Liver (tissue), 9 donors: ENCODE measurements around the gene ATP10B. TPM values are rescaled to one million over a fixed set of nuclear protein-coding genes. Genes with fewer than 3 reads are reported as not detected.

ENCODE experiments used
- DNase-seq: peaks from one replicate; pipeline ENCODE4 v3.0.0-alpha.2; 2017; ENCODE audit warnings: low spot score
- H3K27ac ChIP-seq, 2 donors: one replicate each; pipeline ENCODE4 v1.7.0; 2013; ENCODE audit warnings: inconsistent platforms in 2 of 2, low read length in 2 of 2, control low read depth in 1 of 2, low read depth in 1 of 2, mild to moderate bottlenecking in 1 of 2
- H3K27me3 ChIP-seq, 4 donors: one replicate each; pipeline versions ENCODE4 v1.6.1 to v1.7.0; 2013; ENCODE audit warnings: low read length in 3 of 4, inconsistent platforms in 1 of 4, mild to moderate bottlenecking in 1 of 4, moderate library complexity in 1 of 4; ENCODE audit not compliant: control insufficient read depth in 4 of 4, insufficient read depth in 4 of 4
- H3K36me3 ChIP-seq, 4 donors: one replicate each; pipeline versions ENCODE4 v1.6.1 to v1.7.0; 2013; ENCODE audit warnings: low read length in 3 of 4, mild to moderate bottlenecking in 3 of 4, low read depth in 1 of 4, moderate library complexity in 1 of 4; ENCODE audit not compliant: control insufficient read depth in 4 of 4, insufficient read depth in 3 of 4
- H3K4me1 ChIP-seq, 4 donors: one replicate each; pipeline versions ENCODE4 v1.6.1 to v1.7.0; 2013; ENCODE audit warnings: low read length in 3 of 4, mild to moderate bottlenecking in 3 of 4, moderate library complexity in 1 of 4; ENCODE audit not compliant: control insufficient read depth in 4 of 4, insufficient read depth in 4 of 4
- H3K4me3 ChIP-seq, 3 donors: one replicate each; pipeline versions ENCODE4 v1.6.1 to v1.7.0; 2013; ENCODE audit warnings: low read length in 3 of 3, control low read depth in 1 of 3, low read depth in 1 of 3, mild to moderate bottlenecking in 1 of 3
- H3K9ac ChIP-seq, 2 donors: one replicate each; pipeline ENCODE4 v1.7.0; 2013; ENCODE audit warnings: low read length in 2 of 2, mild to moderate bottlenecking in 2 of 2, moderate library complexity in 2 of 2, control low read depth in 1 of 2, low read depth in 1 of 2
- H3K9me3 ChIP-seq, 4 donors: one replicate each; pipeline versions ENCODE4 v1.6.1 to v1.7.0; 2013; ENCODE audit warnings: low read length in 3 of 4; ENCODE audit not compliant: control insufficient read depth in 4 of 4
- EGR1 ChIP-seq, 2 donors: IDR thresholded peaks; 2 replicates each; pipeline ENCODE4 v1.6.1; 2016 to 2018; ENCODE audit warnings: antibody characterized with exemption in 2 of 2, low read depth in 2 of 2
- FOXA1 ChIP-seq: IDR thresholded peaks from 2 replicates; pipeline ENCODE4 v1.6.1; 2016; ENCODE audit warnings: antibody characterized with exemption
- FOXA2 ChIP-seq: IDR thresholded peaks from 2 replicates; pipeline ENCODE4 v1.6.1; 2016; ENCODE audit warnings: antibody characterized with exemption
- GABPA ChIP-seq, 2 donors: IDR thresholded peaks in 1 of 2; conservative IDR thresholded peaks in 1 of 2; 2 replicates each; pipeline ENCODE4 v1.6.1; 2016; ENCODE audit warnings: antibody characterized with exemption in 2 of 2, mild to moderate bottlenecking in 1 of 2, moderate library complexity in 1 of 2
- HNF4A ChIP-seq, 2 donors: conservative IDR thresholded peaks; 2 replicates each; pipeline ENCODE4 v1.6.1; 2016; ENCODE audit warnings: antibody characterized with exemption in 2 of 2, mild to moderate bottlenecking in 2 of 2
- HNF4G ChIP-seq: IDR thresholded peaks from 2 replicates; pipeline ENCODE4 v1.6.1; 2016; ENCODE audit warnings: antibody characterized with exemption
- JUND ChIP-seq, 2 donors: IDR thresholded peaks; 2 replicates each; pipeline ENCODE4 v1.6.1; 2016; ENCODE audit warnings: antibody characterized with exemption in 2 of 2
- NR2F2 ChIP-seq: IDR thresholded peaks from 2 replicates; pipeline ENCODE4 v1.6.1; 2016; ENCODE audit warnings: antibody characterized with exemption
- RAD21 ChIP-seq, 2 donors: IDR thresholded peaks; 2 replicates each; pipeline ENCODE4 v1.6.1; 2016; ENCODE audit warnings: antibody characterized with exemption in 2 of 2, mild to moderate bottlenecking in 2 of 2
- RXRA ChIP-seq, 2 donors: IDR thresholded peaks; 2 replicates each; pipeline ENCODE4 v1.6.1; 2017 to 2018; ENCODE audit warnings: antibody characterized with exemption in 2 of 2, mild to moderate bottlenecking in 1 of 2
- SP1 ChIP-seq: IDR thresholded peaks from 2 replicates; pipeline ENCODE4 v1.6.1; 2018; ENCODE audit warnings: antibody characterized with exemption, mild to moderate bottlenecking
- TAF1 ChIP-seq: conservative IDR thresholded peaks from 2 replicates; pipeline ENCODE4 v1.6.1; 2016; ENCODE audit warnings: antibody characterized with exemption, mild to moderate bottlenecking
- YY1 ChIP-seq: IDR thresholded peaks from 2 replicates; pipeline ENCODE4 v1.6.1; 2016; ENCODE audit warnings: antibody characterized with exemption, mild to moderate bottlenecking
- WGBS: extraction: QIAGEN DNeasy Blood & Tissue Kit; methylation state at CpG from one replicate; pipeline ENCODE4 v1.1.7; 2013; 5-methylcytosine and 5-hydroxymethylcytosine counted together
- polyA plus RNA-seq, 2 donors: library from polyadenylated mRNA; stranded (reverse) in 1 of 2; unstranded in 1 of 2; fragments of 200-250 nt in 1 of 2; fragments of >200 nt in 1 of 2; fragmentation: Nextera tagmentation in 1 of 2; extraction: Ambion mirVana in 1 of 2; gene quantifications; one replicate each; pipeline versions ENCODE4 v1.2.1 to v1.2.3, GENCODE V29; 2013 to 2015
- total RNA-seq, 2 donors: library from RNA; depleted of rRNA; stranded (reverse); fragments of >200 nt; gene quantifications; one replicate each; pipeline ENCODE4 v1.2.3, GENCODE V29; 2014
- TF ChIP-seq, protein P1 (sequence below): fragments of 150-350 bp; IDR thresholded peaks from 2 replicates; pipeline ENCODE4 v1.5.1; 2017; ENCODE audit warnings: improper control_type of control experiment, low read depth, low read length; ENCODE audit not compliant: missing input control
- TF ChIP-seq, protein P2 (sequence below): IDR thresholded peaks from 2 replicates; pipeline ENCODE4 v1.6.1; 2016; ENCODE audit warnings: antibody characterized with exemption, mild to moderate bottlenecking
- TF ChIP-seq, protein P3 (sequence below): IDR thresholded peaks from 2 replicates; pipeline ENCODE4 v1.6.1; 2016; ENCODE audit warnings: antibody characterized with exemption
- TF ChIP-seq, protein P4 (sequence below): IDR thresholded peaks from 2 replicates; pipeline ENCODE4 v1.6.1; 2016; ENCODE audit warnings: antibody characterized with exemption
- TF ChIP-seq, protein P5 (sequence below): IDR thresholded peaks from 2 replicates; pipeline ENCODE4 v1.6.1; 2016; ENCODE audit warnings: antibody characterized with exemption
- donor health status: healthy.
- donor health status: healthy.
- donor health status: healthy.
- donor health status: healthy.
- donor health status: healthy.

The ATP10B gene
- total and polyA plus RNA-seq, 4 donors = 0.05 to 0.67 (median 0.05) TPM; not detected in 1

DNA sequence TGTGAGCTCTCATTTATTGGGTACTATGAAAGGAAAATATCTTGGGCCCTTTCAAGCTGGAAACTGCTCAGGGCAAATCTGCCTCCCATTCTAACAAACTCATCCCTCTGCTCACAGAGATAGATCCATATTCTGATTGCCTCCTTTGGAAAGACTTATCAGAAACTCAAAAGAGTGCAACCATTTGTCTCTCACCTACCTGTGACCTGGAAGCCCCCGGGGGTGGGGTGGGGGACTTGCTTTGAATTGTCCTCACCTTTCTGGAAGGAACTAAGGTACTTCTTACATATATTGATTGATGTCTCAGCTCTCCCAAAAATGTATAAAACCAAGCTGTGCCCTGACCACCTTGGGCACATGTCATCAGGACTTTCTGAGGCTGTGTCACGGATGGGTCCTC is 125.3 kb downstream of the ATP10B start:
- no peak overlapping the region for H3K9ac ChIP-seq
- WGBS = 52% methylated on average over 2 of the region's 2 CpGs
- no peak overlapping the region for H3K4me3 ChIP-seq
- no peak for DNase-seq
- H3K27me3 ChIP-seq = no peaks in the 10 kb centered on the region
- no peak overlapping the region for H3K27ac ChIP-seq
- no peaks in the 10 kb centered on the region for H3K9me3 ChIP-seq
- TF ChIP-seq RXRA (IDR thresholded peaks at IDR 0.05) (no peak), HNF4G (no peak), RAD21 (IDR thresholded peaks at IDR 0.05) (no peak), HNF4A (conservative IDR thresholded peaks at IDR 0.05) (no peak), EGR1 (IDR thresholded peaks at IDR 0.05; ENCODE audit: low read depth in 2 of 2) (no peak), FOXA2 (no peak), FOXA1 (no peak), YY1 (no peak), JUND (IDR thresholded peaks at IDR 0.05) (no peak), SP1 (no peak), NR2F2 (no peak), TAF1 (no peak)
- TF ChIP-seq, protein P1, sequence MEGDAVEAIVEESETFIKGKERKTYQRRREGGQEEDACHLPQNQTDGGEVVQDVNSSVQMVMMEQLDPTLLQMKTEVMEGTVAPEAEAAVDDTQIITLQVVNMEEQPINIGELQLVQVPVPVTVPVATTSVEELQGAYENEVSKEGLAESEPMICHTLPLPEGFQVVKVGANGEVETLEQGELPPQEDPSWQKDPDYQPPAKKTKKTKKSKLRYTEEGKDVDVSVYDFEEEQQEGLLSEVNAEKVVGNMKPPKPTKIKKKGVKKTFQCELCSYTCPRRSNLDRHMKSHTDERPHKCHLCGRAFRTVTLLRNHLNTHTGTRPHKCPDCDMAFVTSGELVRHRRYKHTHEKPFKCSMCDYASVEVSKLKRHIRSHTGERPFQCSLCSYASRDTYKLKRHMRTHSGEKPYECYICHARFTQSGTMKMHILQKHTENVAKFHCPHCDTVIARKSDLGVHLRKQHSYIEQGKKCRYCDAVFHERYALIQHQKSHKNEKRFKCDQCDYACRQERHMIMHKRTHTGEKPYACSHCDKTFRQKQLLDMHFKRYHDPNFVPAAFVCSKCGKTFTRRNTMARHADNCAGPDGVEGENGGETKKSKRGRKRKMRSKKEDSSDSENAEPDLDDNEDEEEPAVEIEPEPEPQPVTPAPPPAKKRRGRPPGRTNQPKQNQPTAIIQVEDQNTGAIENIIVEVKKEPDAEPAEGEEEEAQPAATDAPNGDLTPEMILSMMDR = no peak
- TF ChIP-seq, protein P2, sequence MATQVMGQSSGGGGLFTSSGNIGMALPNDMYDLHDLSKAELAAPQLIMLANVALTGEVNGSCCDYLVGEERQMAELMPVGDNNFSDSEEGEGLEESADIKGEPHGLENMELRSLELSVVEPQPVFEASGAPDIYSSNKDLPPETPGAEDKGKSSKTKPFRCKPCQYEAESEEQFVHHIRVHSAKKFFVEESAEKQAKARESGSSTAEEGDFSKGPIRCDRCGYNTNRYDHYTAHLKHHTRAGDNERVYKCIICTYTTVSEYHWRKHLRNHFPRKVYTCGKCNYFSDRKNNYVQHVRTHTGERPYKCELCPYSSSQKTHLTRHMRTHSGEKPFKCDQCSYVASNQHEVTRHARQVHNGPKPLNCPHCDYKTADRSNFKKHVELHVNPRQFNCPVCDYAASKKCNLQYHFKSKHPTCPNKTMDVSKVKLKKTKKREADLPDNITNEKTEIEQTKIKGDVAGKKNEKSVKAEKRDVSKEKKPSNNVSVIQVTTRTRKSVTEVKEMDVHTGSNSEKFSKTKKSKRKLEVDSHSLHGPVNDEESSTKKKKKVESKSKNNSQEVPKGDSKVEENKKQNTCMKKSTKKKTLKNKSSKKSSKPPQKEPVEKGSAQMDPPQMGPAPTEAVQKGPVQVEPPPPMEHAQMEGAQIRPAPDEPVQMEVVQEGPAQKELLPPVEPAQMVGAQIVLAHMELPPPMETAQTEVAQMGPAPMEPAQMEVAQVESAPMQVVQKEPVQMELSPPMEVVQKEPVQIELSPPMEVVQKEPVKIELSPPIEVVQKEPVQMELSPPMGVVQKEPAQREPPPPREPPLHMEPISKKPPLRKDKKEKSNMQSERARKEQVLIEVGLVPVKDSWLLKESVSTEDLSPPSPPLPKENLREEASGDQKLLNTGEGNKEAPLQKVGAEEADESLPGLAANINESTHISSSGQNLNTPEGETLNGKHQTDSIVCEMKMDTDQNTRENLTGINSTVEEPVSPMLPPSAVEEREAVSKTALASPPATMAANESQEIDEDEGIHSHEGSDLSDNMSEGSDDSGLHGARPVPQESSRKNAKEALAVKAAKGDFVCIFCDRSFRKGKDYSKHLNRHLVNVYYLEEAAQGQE = no peak
- TF ChIP-seq, protein P3, sequence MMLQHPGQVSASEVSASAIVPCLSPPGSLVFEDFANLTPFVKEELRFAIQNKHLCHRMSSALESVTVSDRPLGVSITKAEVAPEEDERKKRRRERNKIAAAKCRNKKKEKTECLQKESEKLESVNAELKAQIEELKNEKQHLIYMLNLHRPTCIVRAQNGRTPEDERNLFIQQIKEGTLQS = no peak
- TF ChIP-seq, protein P4, sequence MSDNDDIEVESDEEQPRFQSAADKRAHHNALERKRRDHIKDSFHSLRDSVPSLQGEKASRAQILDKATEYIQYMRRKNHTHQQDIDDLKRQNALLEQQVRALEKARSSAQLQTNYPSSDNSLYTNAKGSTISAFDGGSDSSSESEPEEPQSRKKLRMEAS = no peak
- TF ChIP-seq, protein P5, sequence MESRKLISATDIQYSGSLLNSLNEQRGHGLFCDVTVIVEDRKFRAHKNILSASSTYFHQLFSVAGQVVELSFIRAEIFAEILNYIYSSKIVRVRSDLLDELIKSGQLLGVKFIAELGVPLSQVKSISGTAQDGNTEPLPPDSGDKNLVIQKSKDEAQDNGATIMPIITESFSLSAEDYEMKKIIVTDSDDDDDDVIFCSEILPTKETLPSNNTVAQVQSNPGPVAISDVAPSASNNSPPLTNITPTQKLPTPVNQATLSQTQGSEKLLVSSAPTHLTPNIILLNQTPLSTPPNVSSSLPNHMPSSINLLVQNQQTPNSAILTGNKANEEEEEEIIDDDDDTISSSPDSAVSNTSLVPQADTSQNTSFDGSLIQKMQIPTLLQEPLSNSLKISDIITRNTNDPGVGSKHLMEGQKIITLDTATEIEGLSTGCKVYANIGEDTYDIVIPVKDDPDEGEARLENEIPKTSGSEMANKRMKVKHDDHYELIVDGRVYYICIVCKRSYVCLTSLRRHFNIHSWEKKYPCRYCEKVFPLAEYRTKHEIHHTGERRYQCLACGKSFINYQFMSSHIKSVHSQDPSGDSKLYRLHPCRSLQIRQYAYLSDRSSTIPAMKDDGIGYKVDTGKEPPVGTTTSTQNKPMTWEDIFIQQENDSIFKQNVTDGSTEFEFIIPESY = no peak
- H3K36me3 ChIP-seq = no peaks in the 10 kb centered on the region
- no peaks in the 10 kb centered on the region for H3K4me1 ChIP-seq

DNA sequence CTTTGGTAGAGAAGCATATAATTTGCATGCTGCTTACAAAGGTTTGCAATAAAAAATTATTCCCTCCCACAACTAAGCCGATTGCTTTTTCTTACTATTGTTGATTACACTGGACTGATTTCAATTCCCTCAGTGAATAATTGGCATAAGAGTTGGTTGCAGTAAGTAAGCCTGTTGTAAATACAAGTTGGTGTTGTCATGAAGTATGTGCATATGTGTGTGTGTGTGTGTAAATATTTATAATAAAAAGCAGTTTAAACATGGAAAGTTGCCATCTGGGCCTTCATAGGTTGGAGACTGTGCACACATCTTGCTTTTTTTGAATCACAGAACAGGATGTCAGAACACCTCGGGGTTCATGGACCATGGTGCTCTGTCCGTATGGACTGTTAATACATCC is 131.2 kb downstream of the ATP10B start:
- WGBS = 73% methylated on average over 3 of the region's 3 CpGs
- Histone ChIP-seq H3K4me3 (no peak overlapping the region), H3K36me3 (no peaks in the 10 kb centered on the region), H3K27ac (no peak overlapping the region), H3K9me3 (no peaks in the 10 kb centered on the region), H3K27me3 (no peaks in the 10 kb centered on the region), H3K4me1 (no peaks in the 10 kb centered on the region), H3K9ac (no peak overlapping the region)
- DNase-seq = no peak
- TF ChIP-seq, protein P4 = no peak
- TF ChIP-seq TAF1 = no peak
- TF ChIP-seq, protein P3 = no peak
- no peak for TF ChIP-seq YY1
- TF ChIP-seq, protein P5 = no peak
- TF ChIP-seq FOXA2 = no peak
- no peak for TF ChIP-seq GABPA (IDR thresholded peaks at IDR 0.05 in 1 of 2, conservative IDR thresholded peaks at IDR 0.05 in 1 of 2)
- no peak for TF ChIP-seq HNF4G
- TF ChIP-seq, protein P2 = no peak
